Bronchial epithelial cell (primary cell): ENCODE measurements around the gene CLEC4F. TPM values are rescaled to one million over a fixed set of nuclear protein-coding genes. Genes with fewer than 3 reads are reported as not detected.
A peak's percentile ranks its signal among the peaks of the same experiment; 100 is the strongest.

ENCODE experiments used
- DNase-seq: peaks from one replicate; pipeline ENCODE4 v3.0.0-alpha.2; 2010; ENCODE audit warnings: low read depth
- FAIRE-seq: peaks from 2 replicates; lab custom pipeline; 2011; peaks lifted over from hg19 to GRCh38; lab: Jason Lieb, UNC
- H3K27me3 ChIP-seq: 2 replicates; pipeline ENCODE4 v1.5.1; 2011; ENCODE audit warnings: low read length; ENCODE audit not compliant: control insufficient read depth, insufficient read depth
- H3K36me3 ChIP-seq: 2 replicates; pipeline ENCODE4 v1.5.1; 2011; ENCODE audit warnings: low read length; ENCODE audit not compliant: control insufficient read depth, insufficient read depth
- H3K4me3 ChIP-seq: 2 replicates; pipeline ENCODE4 v1.5.1; 2011; ENCODE audit warnings: mild to moderate bottlenecking, low read depth, low read length, control low read depth
- total RNA-seq: library from RNA; depleted of rRNA; stranded (reverse); fragments of >200 nt; gene quantifications from 2 replicates; pipeline ENCODE4 v1.2.1, GENCODE V29; 2014
- TF ChIP-seq, protein P1 (sequence below): IDR thresholded peaks from 2 replicates; pipeline ENCODE4 v1.5.1; 2011; ENCODE audit warnings: mild to moderate bottlenecking, moderate library complexity, low read length, control low read depth, inconsistent platforms; ENCODE audit not compliant: insufficient read depth, severe bottlenecking

Gene CLEC4F
- total RNA-seq, 1 donor from 2014 or later = not detected

- Histone ChIP-seq H3K27me3 (peaks cover 3% of the 10 kb centered on the region), H3K4me3 (no peak overlapping the region), H3K36me3 (no peaks in the 10 kb centered on the region)
- TF ChIP-seq, protein P1, sequence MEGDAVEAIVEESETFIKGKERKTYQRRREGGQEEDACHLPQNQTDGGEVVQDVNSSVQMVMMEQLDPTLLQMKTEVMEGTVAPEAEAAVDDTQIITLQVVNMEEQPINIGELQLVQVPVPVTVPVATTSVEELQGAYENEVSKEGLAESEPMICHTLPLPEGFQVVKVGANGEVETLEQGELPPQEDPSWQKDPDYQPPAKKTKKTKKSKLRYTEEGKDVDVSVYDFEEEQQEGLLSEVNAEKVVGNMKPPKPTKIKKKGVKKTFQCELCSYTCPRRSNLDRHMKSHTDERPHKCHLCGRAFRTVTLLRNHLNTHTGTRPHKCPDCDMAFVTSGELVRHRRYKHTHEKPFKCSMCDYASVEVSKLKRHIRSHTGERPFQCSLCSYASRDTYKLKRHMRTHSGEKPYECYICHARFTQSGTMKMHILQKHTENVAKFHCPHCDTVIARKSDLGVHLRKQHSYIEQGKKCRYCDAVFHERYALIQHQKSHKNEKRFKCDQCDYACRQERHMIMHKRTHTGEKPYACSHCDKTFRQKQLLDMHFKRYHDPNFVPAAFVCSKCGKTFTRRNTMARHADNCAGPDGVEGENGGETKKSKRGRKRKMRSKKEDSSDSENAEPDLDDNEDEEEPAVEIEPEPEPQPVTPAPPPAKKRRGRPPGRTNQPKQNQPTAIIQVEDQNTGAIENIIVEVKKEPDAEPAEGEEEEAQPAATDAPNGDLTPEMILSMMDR = no peak
- DNase-seq = no peak
- FAIRE-seq = no peak
Observed at GRCh38 chr2:70775141-70775540, 45.3 kb downstream of the CLEC4F start.

- TF ChIP-seq, protein P1 = no peak
- H3K4me3 ChIP-seq = no peak overlapping the region
- no peak for FAIRE-seq
- no peak for DNase-seq
- H3K36me3 ChIP-seq = no peaks in the 10 kb centered on the region
- H3K27me3 ChIP-seq = peaks cover 22% of the 10 kb centered on the region
Observed at GRCh38 chr2:70772486-70773155, 47.8 kb downstream of the CLEC4F start.

DNA sequence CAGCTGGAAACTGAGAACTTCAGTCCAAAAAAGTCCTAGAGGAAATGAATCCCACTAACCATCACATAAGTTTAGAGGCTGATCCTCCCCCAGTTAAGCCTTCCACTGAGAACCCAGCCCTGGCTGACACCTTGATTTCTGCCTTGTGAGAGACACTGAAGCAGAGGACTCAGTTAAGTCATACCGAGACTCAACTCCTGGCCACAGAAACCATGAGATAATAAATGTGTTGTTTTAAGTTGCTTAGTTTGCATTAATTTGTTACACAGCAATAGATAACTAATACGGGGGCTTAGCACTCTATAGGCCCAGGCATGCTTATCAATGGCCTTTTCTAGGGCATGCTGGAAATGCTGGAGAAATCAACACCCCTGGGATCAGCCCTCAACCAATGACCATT lies 49.0 kb downstream of the CLEC4F start:
- Histone ChIP-seq H3K36me3 (no peaks in the 10 kb centered on the region), H3K4me3 (no peak overlapping the region), H3K27me3 (peaks cover 33% of the 10 kb centered on the region)
- FAIRE-seq (no peak), DNase-seq (no peak)
- TF ChIP-seq, protein P1 = no peak

- peaks cover 32% of the 10 kb centered on the region for H3K27me3 ChIP-seq
- no peaks in the 10 kb centered on the region for H3K36me3 ChIP-seq
- no peak overlapping the region for H3K4me3 ChIP-seq
- DNase-seq (no peak), FAIRE-seq (peak; percentile 60)
- TF ChIP-seq, protein P1 = no peak
Observed at GRCh38 chr2:70769450-70769849, 50.9 kb downstream of the CLEC4F start.

- Histone ChIP-seq H3K36me3 (no peaks in the 10 kb centered on the region), H3K4me3 (no peak overlapping the region), H3K27me3 (peaks cover 32% of the 10 kb centered on the region)
- FAIRE-seq = no peak
- TF ChIP-seq, protein P1 = no peak
- DNase-seq = no peak
Observed at GRCh38 chr2:70768590-70769085, 51.8 kb downstream of the CLEC4F start.
